ENCODE results near the gene COX4I2. TPM values are rescaled to one million over a fixed set of nuclear protein-coding genes. Genes with fewer than 3 reads are reported as not detected.

COX4I2 gene
- total RNA-seq, 1 donor from 2014 or later = 61.4 TPM

DNA sequence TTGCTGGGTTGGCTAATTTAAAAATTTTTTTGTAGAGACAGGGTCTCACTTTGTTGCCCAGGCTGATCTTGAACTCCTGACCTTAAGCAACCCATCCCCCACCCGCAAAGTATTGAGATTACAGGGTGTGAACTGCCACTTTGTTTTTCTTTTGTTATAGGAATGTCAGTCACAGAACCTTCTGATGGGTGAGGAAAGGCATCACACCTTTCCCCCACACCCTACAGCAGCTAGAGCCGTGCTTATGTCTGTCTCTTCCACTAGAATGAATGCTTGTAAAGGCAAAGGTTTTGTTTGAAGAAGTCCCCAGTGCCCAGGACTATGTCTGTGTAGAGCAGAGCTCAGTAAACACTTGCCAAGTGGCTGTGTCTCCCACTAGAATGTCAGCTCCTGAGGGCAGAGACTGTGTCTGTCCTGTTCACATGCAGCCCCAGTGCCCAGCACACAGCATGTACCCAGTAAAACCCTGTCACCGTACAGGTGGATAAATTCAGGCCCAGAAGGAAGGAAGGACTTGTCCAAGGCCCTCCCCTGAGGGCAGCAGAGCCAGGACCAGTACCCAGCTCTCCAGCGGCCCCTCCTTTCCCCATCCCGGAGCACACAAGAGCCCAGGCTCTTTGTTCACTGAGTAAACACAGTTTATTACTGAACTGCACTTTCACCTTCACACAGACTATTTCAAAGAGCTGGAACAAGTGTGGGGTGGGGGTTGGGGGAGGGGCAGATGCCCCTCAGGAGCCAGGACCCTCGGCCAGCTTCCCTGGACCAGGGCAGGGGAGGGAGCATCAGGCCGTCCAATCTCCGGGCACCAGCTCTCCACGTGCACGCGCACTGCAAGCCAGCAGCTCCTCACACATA lies 26.4 kb downstream of the COX4I2 start:
- DNase-seq (ENCODE audit: low spot score in 2 of 2) = no peak
- Histone ChIP-seq H3K36me3 (peaks cover 17 to 19% of the 10 kb centered on the region in 2 donors), H3K9me3 (no peaks in the 10 kb centered on the region), H3K4me1 (peaks cover 14 to 53% of the 10 kb centered on the region in 2 donors), H3K27me3 (no peaks in the 10 kb centered on the region), H3K4me3 (no peak overlapping the region), H3K27ac (peak overlapping the region; percentile 87 to 95)
- intact Hi-C loops (cut with DNase I) = loop anchor here (5.0 kb wide), 1 partner anchor 153 kb away; the partner anchor contains the start of gene MYLK2
- TF ChIP-seq, protein P1, sequence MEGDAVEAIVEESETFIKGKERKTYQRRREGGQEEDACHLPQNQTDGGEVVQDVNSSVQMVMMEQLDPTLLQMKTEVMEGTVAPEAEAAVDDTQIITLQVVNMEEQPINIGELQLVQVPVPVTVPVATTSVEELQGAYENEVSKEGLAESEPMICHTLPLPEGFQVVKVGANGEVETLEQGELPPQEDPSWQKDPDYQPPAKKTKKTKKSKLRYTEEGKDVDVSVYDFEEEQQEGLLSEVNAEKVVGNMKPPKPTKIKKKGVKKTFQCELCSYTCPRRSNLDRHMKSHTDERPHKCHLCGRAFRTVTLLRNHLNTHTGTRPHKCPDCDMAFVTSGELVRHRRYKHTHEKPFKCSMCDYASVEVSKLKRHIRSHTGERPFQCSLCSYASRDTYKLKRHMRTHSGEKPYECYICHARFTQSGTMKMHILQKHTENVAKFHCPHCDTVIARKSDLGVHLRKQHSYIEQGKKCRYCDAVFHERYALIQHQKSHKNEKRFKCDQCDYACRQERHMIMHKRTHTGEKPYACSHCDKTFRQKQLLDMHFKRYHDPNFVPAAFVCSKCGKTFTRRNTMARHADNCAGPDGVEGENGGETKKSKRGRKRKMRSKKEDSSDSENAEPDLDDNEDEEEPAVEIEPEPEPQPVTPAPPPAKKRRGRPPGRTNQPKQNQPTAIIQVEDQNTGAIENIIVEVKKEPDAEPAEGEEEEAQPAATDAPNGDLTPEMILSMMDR (IDR thresholded peaks at IDR 0.05) = no peak

DNA sequence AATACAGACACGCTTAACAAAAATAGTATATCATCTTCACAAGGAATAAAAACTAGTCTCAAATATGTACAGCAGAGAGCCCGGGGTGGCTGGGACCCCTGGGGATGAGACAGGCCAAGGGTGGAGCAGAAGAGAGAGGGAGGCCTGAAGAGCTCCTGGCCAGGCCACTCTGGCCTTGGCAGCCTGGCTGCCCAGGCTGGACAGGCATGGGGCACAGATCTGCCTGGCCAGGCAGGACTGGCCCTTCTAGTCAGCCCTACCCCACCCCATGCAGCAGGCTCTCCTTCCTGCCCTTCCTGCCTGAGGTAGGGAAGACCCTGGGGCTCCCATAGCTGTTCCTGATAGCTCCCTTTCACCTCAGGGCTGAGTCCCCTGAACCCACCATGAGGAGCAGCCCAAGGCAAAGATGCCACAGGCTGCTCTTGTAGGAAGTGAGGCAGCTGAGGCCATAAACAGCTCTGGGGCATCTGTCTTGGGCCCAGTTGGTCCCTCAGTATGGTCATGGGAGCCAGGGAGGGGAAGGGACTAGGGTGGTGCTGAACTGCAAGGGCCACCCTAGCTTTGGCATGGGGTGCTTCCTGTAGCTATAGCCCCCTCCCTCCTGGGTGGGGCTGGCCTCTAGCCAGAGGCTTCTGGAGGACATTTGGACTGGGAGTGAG lies 27.1 kb downstream of the COX4I2 start:
- H3K4me1 ChIP-seq = peaks cover 21 to 61% of the 10 kb centered on the region in 2 donors
- TF ChIP-seq, protein P1 (IDR thresholded peaks at IDR 0.05) = no peak
- no peak overlapping the region for H3K4me3 ChIP-seq
- peak overlapping the region; percentile 87 to 95 for H3K27ac ChIP-seq
- H3K27me3 ChIP-seq = no peaks in the 10 kb centered on the region
- peaks cover 19 to 20% of the 10 kb centered on the region in 2 donors for H3K36me3 ChIP-seq
- no peaks in the 10 kb centered on the region for H3K9me3 ChIP-seq
- no peak for DNase-seq (ENCODE audit: low spot score in 2 of 2)
- intact Hi-C loops (cut with DNase I) = loop anchor here (5.0 kb wide), 1 partner anchor 152 kb away; the partner anchor contains the start of gene MYLK2

DNA sequence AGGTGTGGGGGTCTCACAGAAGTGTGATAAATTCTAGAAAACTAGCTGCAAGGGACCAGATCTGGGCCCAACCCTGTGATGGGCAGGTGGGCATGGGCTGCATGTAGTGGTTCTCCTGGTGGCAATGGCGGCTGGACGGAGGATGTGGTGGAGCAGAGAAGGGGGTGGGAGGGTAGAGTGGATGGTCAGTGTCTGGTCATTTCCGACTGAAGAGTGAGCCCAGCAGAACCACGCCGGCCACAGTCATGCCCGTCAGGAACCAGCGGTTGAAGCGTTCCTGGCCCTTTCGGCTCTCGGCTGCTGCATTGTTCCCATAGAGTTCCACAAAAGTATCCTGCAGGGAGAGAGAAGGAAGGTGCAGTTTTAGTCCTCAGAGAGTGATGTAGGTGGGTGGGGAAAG lies 28.0 kb downstream of the COX4I2 start:
- H3K4me3 ChIP-seq = no peak overlapping the region

DNA sequence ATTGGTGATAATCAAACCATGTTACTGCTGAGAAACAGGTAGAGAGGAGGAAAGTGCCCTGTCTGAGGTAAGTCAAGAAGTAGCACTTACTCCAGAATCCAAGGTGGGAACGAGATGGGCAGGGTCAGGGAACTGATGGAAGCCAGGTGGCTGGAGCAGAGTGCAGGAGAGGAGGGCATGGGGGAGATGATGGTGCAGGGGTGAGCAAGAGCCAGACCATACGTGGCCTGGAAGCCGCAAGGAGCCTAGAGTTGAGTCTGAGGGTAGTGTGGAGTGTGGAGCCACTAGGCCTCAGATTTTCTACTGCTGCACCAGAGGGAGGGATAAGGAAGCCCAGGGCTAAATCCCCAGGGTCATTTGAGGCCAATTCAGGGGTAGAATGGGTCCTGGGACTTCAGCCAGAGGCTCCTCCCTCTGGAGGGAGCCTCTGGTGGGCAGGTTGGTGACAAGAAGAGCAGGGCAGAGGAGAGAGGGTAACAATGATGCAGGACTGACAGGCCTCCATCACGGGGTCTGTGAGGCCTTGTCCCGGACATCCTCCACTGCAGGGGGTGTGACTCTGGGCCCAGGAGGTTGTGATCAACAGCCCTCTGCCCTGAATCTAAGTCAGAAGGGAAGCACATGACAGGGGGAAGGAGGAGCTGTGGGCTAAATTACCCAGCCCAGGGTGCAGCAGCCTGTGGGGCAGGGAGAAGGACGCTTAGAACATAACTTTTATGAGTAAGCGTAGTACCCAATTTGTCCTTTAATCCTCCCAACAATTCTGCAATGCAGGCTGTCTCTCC lies 28.7 kb downstream of the COX4I2 start:
- Histone ChIP-seq H3K36me3 (peaks cover 19 to 20% of the 10 kb centered on the region in 2 donors), H3K4me3 (no peak overlapping the region), H3K27ac (peak overlapping the region; percentile 87 to 95), H3K4me1 (peaks cover 34 to 74% of the 10 kb centered on the region in 2 donors), H3K27me3 (no peaks in the 10 kb centered on the region), H3K9me3 (no peaks in the 10 kb centered on the region)
- peak in 1 of 2 donors; percentile 47 for DNase-seq (ENCODE audit: low spot score in 2 of 2)
- TF ChIP-seq, protein P1 (IDR thresholded peaks at IDR 0.05) = no peak
- intact Hi-C loops (cut with DNase I) = no loop called here

More for the DNA sequence above, 28.0 kb downstream of the COX4I2 start:
- intact Hi-C loops (cut with DNase I) = no loop called here
- Histone ChIP-seq H3K36me3 (peaks cover 19 to 20% of the 10 kb centered on the region in 2 donors), H3K27me3 (no peaks in the 10 kb centered on the region), H3K4me1 (peaks cover 27 to 70% of the 10 kb centered on the region in 2 donors), H3K9me3 (no peaks in the 10 kb centered on the region), H3K27ac (peak overlapping the region; percentile 87 to 95)
- DNase-seq (ENCODE audit: low spot score in 2 of 2) = no peak
- TF ChIP-seq, protein P1 (IDR thresholded peaks at IDR 0.05) = no peak
